Activated CD4-positive, alpha-beta memory T cell treated with anti-CD3 and anti-CD28 coated beads, Interleukin-2, amount 10 ng/mL, durations not matched to agents 7 days and 5 days (primary cell): Measurements from ENCODE around the gene RGR. TPM values are rescaled to one million over a fixed set of nuclear protein-coding genes. Genes with fewer than 3 reads are reported as not detected.
"Not testable (repeated sequence)": the region's sequence is repeated elsewhere in the genome, so short reads cannot be mapped to it uniquely, and the experiment has no call there.

Experiments used
- CTCF ChIA-PET: fragments of 350-600 bp; sonication (Branson Sonifier 250); formaldehyde crosslinking; loops from one replicate; lab custom pipeline; 2021; ENCODE audit warnings: antibody characterized with exemption, inconsistent platforms; lab: Charles Lee
- POLR2A ChIA-PET: fragments of 350-600 bp; sonication (Branson Sonifier 250); formaldehyde crosslinking; loops from one replicate; lab custom pipeline; 2021; ENCODE audit warnings: antibody characterized with exemption; lab: Charles Lee
- DNase-seq: peaks from one replicate; pipeline ENCODE4 v3.0.0-alpha.2; 2020
- H3K27ac Mint-ChIP-seq: one replicate; pipeline ENCODE4 v1.8.0; 2021; ENCODE audit warnings: mild to moderate bottlenecking, mixed read lengths
- H3K27me3 Mint-ChIP-seq: one replicate; pipeline ENCODE4 v1.8.0; 2021; ENCODE audit warnings: mixed read lengths
- H3K36me3 Mint-ChIP-seq: one replicate; pipeline ENCODE4 v1.8.0; 2021; ENCODE audit warnings: low read depth, mixed read lengths
- H3K4me1 Mint-ChIP-seq: one replicate; pipeline ENCODE4 v1.8.0; 2021; ENCODE audit warnings: mixed read lengths
- H3K4me3 Mint-ChIP-seq: one replicate; pipeline ENCODE4 v1.8.0; 2021; ENCODE audit warnings: mild to moderate bottlenecking, mixed read lengths
- H3K9me3 Mint-ChIP-seq: one replicate; pipeline ENCODE4 v1.8.0; 2021; ENCODE audit warnings: mixed read lengths
- total RNA-seq, 2 experiments: library from RNA; stranded (reverse); gene quantifications; one replicate each; pipeline ENCODE4 v1.2.3, GENCODE V29; 2021

RGR gene
- total RNA-seq, 2 experiments from 2014 or later: not detected

DNA sequence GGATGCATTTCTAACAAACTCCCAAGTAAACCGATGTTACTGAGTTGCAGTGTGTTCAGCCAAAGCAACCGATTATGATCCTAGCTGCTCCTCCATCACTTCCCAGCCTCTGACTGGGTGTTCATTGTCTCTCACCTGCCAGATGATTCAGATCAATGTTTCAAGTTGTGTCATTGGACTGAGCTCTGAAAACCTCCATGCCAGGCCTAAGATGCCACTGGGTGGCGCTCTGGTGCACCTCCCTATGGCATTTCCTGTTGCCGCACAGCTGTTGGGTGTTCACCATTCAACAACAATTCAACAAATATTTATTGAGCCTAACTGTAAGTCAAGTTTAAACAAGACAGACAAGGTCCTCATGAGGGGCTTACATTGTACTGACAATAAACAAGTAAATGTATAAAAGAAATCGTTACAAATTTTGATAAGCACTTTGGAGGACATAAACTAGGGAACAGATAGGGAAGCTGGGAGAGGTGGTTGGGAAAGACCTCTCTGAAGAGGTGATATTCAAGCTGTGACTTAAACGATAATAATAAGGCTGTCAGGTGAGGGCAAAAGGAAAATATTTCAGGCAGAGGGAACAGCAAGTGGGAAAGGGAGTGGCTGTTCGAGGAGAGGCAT lies 22.8 kb downstream of the RGR start:
- H3K27ac Mint-ChIP-seq: no peak overlapping the region
- H3K4me1 Mint-ChIP-seq: peaks cover 17% of the 10 kb centered on the region
- H3K36me3 Mint-ChIP-seq: no peaks in the 10 kb centered on the region
- peak; percentile 83 for DNase-seq
- H3K4me3 Mint-ChIP-seq: no peak overlapping the region
- POLR2A ChIA-PET: interaction anchor here (0.7 to 2.8 kb wide), 7 partner anchors 26 to 271 kb away, joined by 3 to 10 read pairs (median 4); no protein-coding TSS in a partner anchor
- CTCF ChIA-PET: interaction anchor here (0.7 to 8.9 kb wide), 33 partner anchors 8 to 284 kb away, joined by 3 to 239 read pairs (median 5); partner anchors contain the start of genes CCSER2 and GHITM
- H3K27me3 Mint-ChIP-seq: peaks cover 28% of the 10 kb centered on the region
- no peaks in the 10 kb centered on the region for H3K9me3 Mint-ChIP-seq

DNA sequence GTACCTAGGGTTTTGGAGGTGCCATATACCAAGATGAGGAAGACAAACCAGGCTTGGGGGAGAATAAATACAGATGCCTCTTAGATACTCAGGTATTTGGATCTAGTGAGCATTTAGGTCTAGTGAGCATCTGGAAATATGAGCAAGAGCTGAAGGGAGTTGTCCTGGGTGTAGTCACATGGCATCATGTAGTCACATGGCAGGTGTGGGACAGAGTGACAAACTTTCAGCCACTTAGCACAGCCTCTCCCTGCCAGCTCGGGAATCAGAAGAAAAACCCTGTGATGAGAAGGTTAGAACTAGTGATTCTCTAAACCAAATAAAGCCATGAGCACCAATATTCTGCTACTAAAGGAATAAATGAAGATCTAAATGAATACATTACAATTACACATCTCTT lies 24.3 kb downstream of the RGR start:
- H3K4me3 Mint-ChIP-seq: no peak overlapping the region
- H3K27me3 Mint-ChIP-seq: peaks cover 21% of the 10 kb centered on the region
- DNase-seq: no peak
- H3K4me1 Mint-ChIP-seq: peaks cover 17% of the 10 kb centered on the region
- CTCF ChIA-PET: interaction anchor here (1.8 to 8.9 kb wide), 3 partner anchors 11 to 270 kb away, joined by 4 to 239 read pairs (median 35); no protein-coding TSS in a partner anchor
- no peak overlapping the region for H3K27ac Mint-ChIP-seq
- POLR2A ChIA-PET: interaction anchor here (2.8 kb wide), 1 partner anchor 60 kb away, joined by 10 read pairs; no protein-coding TSS in a partner anchor
- no peaks in the 10 kb centered on the region for H3K36me3 Mint-ChIP-seq
- H3K9me3 Mint-ChIP-seq: no peaks in the 10 kb centered on the region

DNA sequence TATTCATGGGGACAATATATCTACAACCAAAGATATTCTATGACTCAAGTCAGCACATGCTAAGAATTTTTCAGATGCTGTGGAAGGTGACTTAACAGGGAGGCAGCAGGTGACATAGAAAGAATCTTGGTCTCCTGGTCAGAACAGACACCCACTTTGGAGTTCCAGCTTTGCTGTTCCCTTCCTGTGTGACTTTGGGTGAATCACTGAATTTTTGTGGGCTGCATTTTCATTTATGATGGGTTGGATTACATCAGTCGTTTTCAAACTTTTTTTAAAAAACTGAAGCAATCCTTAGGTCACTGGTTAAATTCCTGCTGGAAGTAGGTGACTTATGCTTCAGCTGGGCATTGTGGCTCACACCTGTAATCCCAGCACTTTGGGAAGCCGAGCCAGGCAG lies 24.9 kb downstream of the RGR start:
- DNase-seq: no peak
- ChIA-PET CTCF (interaction anchor here (1.8 to 8.9 kb wide), 2 partner anchors 12 to 269 kb away, joined by 4 to 239 read pairs; no protein-coding TSS in a partner anchor), POLR2A (interaction anchor here (2.8 kb wide), 1 partner anchor 60 kb away, joined by 10 read pairs; no protein-coding TSS in a partner anchor)
- Mint-ChIP-seq H3K36me3 (no peaks in the 10 kb centered on the region), H3K27ac (no peak overlapping the region), H3K4me3 (no peak overlapping the region), H3K4me1 (peaks cover 15% of the 10 kb centered on the region), H3K27me3 (peaks cover 18% of the 10 kb centered on the region), H3K9me3 (no peaks in the 10 kb centered on the region)

DNA sequence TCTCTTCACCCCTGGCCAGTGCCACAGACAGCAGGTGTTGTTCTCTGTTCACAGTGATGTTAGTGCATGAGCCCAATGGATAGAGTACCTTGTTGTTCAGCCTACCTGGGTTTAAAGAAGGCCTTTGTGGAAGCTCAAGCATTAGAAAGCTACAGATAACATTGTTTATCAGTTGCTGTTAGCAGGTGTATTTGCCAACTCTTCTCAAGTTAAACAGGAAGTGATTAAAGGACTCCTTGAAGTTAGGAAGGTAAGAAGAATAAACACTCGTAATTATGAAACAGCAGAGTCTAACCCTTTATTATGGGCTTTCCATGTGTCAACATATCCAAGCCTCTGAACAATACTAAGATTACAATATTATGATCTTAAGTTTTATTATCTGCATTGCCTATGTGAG lies 25.9 kb downstream of the RGR start:
- H3K27me3 Mint-ChIP-seq: peaks cover 18% of the 10 kb centered on the region
- POLR2A ChIA-PET: no interaction called here
- H3K4me3 Mint-ChIP-seq: no peak overlapping the region
- no peak for DNase-seq
- H3K4me1 Mint-ChIP-seq: peaks cover 15% of the 10 kb centered on the region
- H3K27ac Mint-ChIP-seq: no peak overlapping the region
- CTCF ChIA-PET: interaction anchor here (1.1 to 1.8 kb wide), 2 partner anchors 13 to 266 kb away, joined by 3 to 4 read pairs; no protein-coding TSS in a partner anchor
- no peaks in the 10 kb centered on the region for H3K36me3 Mint-ChIP-seq
- no peaks in the 10 kb centered on the region for H3K9me3 Mint-ChIP-seq

DNA sequence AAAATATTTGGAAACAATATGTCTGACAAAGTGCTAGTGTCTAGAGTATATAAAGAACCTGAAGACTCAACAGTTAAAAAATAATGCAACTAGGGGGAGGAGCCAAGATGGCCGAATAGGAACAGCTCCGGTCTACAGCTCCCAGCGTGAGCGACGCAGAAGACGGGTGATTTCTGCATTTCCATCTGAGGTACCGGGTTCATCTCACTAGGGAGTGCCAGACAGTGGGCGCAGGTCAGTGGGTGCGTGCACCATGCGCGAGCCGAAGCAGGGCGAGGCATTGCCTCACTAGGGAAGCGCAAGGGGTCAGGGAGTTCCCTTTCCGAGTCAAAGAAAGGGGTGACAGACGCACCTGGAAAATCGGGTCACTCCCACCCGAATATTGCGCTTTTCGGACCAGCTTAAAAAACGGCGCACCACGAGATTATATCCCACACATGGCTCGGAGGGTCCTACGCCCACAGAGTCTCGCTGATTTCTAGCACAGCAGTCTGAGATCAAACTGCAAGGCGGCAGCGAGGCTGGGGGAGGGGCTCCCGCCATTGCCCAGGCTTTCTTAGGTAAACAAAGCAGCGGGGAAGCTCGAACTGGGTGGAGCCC lies 35.1 kb downstream of the RGR start:
- POLR2A ChIA-PET, H3K27ac Mint-ChIP-seq, H3K4me1 Mint-ChIP-seq, H3K4me3 Mint-ChIP-seq, H3K36me3 Mint-ChIP-seq, DNase-seq, H3K9me3 Mint-ChIP-seq: not testable (repeated sequence)
- peaks cover 28% of the 10 kb centered on the region for H3K27me3 Mint-ChIP-seq
- CTCF ChIA-PET: interaction anchor here (1.2 to 1.3 kb wide), 2 partner anchors 14 to 54 kb away, joined by 3 to 4 read pairs; no protein-coding TSS in a partner anchor

DNA sequence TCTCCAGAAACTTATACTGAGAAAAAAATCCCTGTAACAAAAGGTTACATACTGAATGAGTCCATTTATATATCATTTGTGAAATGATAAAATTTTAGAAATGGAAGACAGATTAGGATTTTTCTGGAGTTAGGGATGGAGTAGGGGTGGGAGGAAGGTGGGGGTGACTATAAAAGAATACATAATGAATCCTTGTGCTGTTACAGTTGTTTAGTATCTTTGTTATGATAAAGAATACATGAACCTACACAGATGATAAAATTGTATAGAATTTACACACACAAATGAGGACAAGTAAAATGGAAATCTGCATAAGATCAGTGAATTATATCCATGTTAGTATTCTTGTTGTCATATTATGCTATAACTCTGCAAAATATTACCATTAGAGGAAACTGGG lies 41.8 kb downstream of the RGR start:
- no peak overlapping the region for H3K4me3 Mint-ChIP-seq
- H3K4me1 Mint-ChIP-seq: peaks cover 1% of the 10 kb centered on the region
- no peaks in the 10 kb centered on the region for H3K9me3 Mint-ChIP-seq
- H3K36me3 Mint-ChIP-seq: no peaks in the 10 kb centered on the region
- POLR2A ChIA-PET: no interaction called here
- no peak for DNase-seq
- peaks cover 28% of the 10 kb centered on the region for H3K27me3 Mint-ChIP-seq
- CTCF ChIA-PET: interaction anchor here (1.7 kb wide), 1 partner anchor 19 kb away, joined by 6 read pairs; no protein-coding TSS in a partner anchor
- H3K27ac Mint-ChIP-seq: no peak overlapping the region

DNA sequence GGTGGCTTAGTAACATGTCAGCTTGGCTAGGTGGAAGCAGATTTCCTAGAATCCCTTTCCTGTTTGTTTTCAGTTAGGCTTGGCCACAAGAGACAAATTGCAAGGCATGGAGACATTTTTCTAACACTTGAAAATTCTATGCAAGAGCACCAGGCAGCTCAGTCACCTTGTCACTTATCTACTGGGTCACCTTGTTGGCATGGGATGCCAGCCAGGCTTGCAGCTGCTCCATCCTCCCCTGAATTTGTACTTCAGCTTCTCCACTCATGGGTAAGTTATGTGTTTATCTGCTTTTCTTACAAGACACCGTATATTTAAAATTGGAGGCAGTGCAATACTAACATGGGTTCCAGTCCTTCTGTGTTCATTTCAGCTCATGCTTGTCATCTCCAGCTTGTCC lies 43.3 kb downstream of the RGR start:
- Mint-ChIP-seq H3K9me3 (no peaks in the 10 kb centered on the region), H3K36me3 (no peaks in the 10 kb centered on the region), H3K27ac (no peak overlapping the region), H3K4me3 (no peak overlapping the region), H3K27me3 (peaks cover 28% of the 10 kb centered on the region), H3K4me1 (peaks cover 2% of the 10 kb centered on the region)
- no peak for DNase-seq
- CTCF ChIA-PET: interaction anchor here (1.7 kb wide), 1 partner anchor 249 kb away, joined by 3 read pairs; no protein-coding TSS in a partner anchor
- POLR2A ChIA-PET: no interaction called here

DNA sequence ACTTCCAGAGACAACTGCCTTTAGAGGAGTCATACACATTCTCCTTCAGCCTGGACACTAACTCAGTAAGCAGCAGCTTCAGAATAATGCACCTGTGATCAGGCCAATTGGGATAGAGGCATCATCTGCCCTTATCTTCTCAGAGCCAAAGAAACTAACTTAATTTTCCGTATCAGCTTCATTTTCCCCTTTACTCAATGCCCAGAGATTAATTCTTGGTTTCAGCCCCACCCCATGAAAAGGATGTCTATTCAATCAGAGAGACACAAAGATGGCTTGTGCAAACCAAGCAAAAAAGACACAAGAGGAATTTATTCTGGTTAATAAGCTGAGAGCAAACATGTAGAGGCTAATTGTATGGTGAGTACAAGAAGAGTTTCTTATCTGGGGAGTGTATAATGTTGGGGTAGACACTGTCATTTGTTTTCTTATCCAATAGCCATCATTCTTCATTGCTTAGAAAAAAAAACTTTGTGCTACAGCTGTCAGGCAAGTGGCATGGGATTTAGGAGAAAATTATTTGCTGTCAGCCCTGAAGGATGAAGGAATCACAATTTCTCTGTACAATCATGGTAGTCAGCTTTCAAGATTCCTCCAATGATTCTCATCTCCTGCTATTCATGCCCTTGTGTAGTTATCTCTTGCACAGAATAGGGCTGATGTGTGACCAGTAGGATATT lies 44.8 kb downstream of the RGR start:
- H3K36me3 Mint-ChIP-seq: no peaks in the 10 kb centered on the region
- no peak overlapping the region for H3K4me3 Mint-ChIP-seq
- no peak for DNase-seq
- H3K27ac Mint-ChIP-seq: no peak overlapping the region
- no peaks in the 10 kb centered on the region for H3K9me3 Mint-ChIP-seq
- POLR2A ChIA-PET: no interaction called here
- H3K27me3 Mint-ChIP-seq: peaks cover 28% of the 10 kb centered on the region
- peaks cover 18% of the 10 kb centered on the region for H3K4me1 Mint-ChIP-seq
- CTCF ChIA-PET: interaction anchor here (1.4 kb wide), 1 partner anchor 23 kb away, joined by 5 read pairs; no protein-coding TSS in a partner anchor

DNA sequence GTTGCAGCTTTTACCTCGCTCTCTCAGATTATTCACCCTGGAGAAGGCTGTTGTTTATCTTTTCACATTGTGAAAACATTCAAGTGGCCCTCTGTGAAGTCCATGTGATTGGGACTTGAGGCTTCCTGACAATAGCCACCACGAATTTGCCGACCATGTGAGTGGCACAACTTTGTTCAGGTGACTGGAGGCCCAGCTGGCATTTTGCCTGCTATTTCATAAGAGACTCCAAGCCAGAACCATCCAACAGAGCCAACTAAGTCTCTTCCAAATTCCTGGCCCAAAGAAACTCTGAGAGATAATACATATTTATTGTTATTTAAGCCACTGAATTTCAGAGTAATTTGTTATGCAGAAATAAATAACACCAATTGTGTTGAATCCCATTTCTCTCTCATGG lies 45.4 kb downstream of the RGR start:
- H3K27ac Mint-ChIP-seq: no peak overlapping the region
- H3K27me3 Mint-ChIP-seq: peaks cover 28% of the 10 kb centered on the region
- DNase-seq: no peak
- POLR2A ChIA-PET: no interaction called here
- no peaks in the 10 kb centered on the region for H3K36me3 Mint-ChIP-seq
- CTCF ChIA-PET: interaction anchor here (1.4 kb wide), 2 partner anchors 12 to 23 kb away, joined by 3 to 5 read pairs; no protein-coding TSS in a partner anchor
- peaks cover 23% of the 10 kb centered on the region for H3K4me1 Mint-ChIP-seq
- no peak overlapping the region for H3K4me3 Mint-ChIP-seq
- no peaks in the 10 kb centered on the region for H3K9me3 Mint-ChIP-seq

DNA sequence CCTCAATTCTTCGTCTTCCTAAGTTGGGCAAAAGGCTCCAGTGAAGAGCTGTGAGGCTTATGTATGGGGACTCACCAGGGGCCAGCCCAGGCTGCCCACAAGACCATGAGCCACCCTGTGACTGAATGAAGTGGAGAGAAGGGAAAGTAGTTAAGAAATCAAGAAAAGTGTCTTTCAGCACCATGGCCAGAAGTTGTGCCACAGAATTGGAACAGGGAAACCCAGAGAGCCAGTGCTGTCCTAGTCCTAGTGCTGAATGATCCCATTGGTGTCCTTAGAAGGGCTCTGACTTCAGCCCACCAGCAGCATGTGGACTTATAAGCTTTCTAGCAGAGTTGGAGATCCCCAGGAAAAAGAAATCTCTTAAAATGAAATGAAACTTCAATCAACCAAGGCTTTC lies 46.5 kb downstream of the RGR start:
- H3K27ac Mint-ChIP-seq: no peak overlapping the region
- H3K4me1 Mint-ChIP-seq: peaks cover 25% of the 10 kb centered on the region
- H3K27me3 Mint-ChIP-seq: peaks cover 28% of the 10 kb centered on the region

DNA sequence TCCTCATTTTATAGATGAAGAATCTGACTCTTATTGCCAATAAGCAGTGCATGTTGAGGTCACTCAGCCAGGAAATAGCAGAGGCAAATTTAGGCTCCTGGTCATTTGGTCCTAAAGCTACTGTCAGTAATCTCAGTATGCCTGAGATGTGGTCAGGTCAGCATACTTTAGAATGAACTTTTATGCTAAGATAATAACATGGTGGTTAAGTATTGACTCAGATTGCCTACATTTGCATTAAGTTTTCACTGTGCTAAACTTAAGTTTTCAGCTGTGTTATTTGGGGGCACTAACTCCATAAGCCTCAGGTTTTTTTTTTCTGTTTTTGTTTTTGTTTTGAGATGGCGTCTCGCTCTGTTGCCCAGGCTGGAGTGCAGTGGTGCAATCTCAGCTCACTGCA lies 47.6 kb downstream of the RGR start:
- ChIA-PET POLR2A (interaction anchor here (1.2 to 1.7 kb wide), 3 partner anchors 19 to 37 kb away, joined by 3 to 12 read pairs (median 4); no protein-coding TSS in a partner anchor), CTCF (interaction anchor here (0.6 to 1.9 kb wide), 3 partner anchors 137 to 266 kb away, joined by 3 to 6 read pairs (median 3); no protein-coding TSS in a partner anchor)
- DNase-seq: no peak
- Mint-ChIP-seq H3K27ac (no peak overlapping the region), H3K9me3 (no peaks in the 10 kb centered on the region), H3K27me3 (peaks cover 27% of the 10 kb centered on the region), H3K4me3 (no peak overlapping the region), H3K4me1 (peaks cover 25% of the 10 kb centered on the region), H3K36me3 (no peaks in the 10 kb centered on the region)

More for the DNA sequence above, 46.5 kb downstream of the RGR start:
- no peaks in the 10 kb centered on the region for H3K36me3 Mint-ChIP-seq
- DNase-seq: no peak
- H3K4me3 Mint-ChIP-seq: no peak overlapping the region
- ChIA-PET POLR2A (no interaction called here), CTCF (interaction anchor here (0.6 to 1.4 kb wide), 3 partner anchors 11 to 246 kb away, joined by 3 read pairs; no protein-coding TSS in a partner anchor)
- no peaks in the 10 kb centered on the region for H3K9me3 Mint-ChIP-seq

DNA sequence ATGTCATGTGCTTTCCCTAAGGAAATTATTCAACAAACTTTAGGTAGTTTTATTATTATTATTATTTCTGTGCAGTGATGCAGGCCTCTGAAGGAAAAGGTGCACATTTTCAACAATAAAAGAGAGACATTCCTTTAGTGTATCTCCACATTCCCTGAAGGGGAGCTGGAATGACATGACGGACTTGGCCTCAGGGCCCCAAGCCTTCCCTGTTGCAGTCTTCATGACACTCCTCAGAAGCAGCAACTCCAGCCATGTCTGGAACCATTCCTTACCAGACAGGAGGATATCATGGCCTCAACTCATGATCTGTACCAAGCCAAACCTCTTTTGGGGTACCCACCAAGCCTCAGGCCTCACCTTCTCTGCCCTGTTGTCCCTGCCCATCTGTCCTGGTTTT lies 48.3 kb downstream of the RGR start:
- no peak for DNase-seq
- CTCF ChIA-PET: interaction anchor here (0.9 to 1.9 kb wide), 6 partner anchors 17 to 244 kb away, joined by 3 to 10 read pairs (median 4); no protein-coding TSS in a partner anchor
- peaks cover 25% of the 10 kb centered on the region for H3K4me1 Mint-ChIP-seq
- POLR2A ChIA-PET: interaction anchor here (1.0 to 1.7 kb wide), 5 partner anchors 15 to 36 kb away, joined by 3 to 12 read pairs (median 4); no protein-coding TSS in a partner anchor
- H3K9me3 Mint-ChIP-seq: no peaks in the 10 kb centered on the region
- H3K27me3 Mint-ChIP-seq: peaks cover 24% of the 10 kb centered on the region
- H3K4me3 Mint-ChIP-seq: no peak overlapping the region
- H3K27ac Mint-ChIP-seq: peak overlapping the region; percentile 45
- H3K36me3 Mint-ChIP-seq: no peaks in the 10 kb centered on the region
